CD4-positive, alpha-beta T cell treated with Interferon gamma for 1 hour (primary cell): ENCODE data around the gene ZNF599.

Experiments used
- DNase-seq: peaks from one replicate; pipeline ENCODE4 v3.0.0-alpha.2; 2020

ZNF599 gene

GRCh38 chr19:34734537-34735103 is 38.4 kb downstream of the ZNF599 start:
- DNase-seq = no peak

DNA sequence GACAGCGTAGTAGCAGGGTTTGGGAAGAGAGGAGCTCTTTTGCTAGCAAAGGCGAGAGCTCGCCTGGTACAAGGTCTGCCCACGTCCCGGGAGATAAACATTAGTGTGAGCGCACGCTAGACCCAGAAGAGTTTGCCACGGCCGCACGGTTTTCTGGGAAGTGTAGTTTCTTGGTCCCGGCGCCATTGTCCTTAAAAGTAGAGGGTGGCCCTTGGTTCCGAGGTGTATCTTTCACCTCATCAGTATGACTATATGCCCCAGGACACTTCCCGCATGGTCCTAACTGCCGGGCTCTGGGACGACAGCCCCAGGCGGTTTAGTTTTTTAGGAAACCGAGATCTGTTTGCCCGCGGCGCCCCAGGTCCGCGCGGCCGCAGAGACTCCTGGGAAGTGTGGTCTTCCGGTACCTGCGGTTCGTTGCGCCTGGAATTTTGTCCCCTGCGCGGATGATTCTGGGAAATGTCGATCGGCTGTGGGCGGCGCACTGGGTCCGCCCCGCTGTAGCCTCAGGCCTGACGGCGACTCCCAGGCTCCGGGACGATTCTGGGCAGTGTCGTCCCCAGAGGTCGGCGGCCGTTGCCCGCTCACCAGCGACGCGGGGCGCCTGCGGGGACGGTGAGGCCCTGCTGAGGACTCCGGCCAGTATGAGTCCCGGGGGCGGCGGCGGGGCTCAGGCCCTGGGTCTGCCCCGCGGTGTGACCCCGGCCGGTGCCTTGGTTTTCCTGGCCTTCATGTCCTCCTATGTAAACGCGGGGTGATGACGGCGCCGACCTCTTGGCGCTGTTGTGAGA is 39.1 kb downstream of the ZNF599 start, which contains the start of gene ZNF181:
ZNF181 (plus strand) TSS at position 498 of the 791 bp plus-strand sequence. CDS start 795 bp downstream, outside the sequence.
- peak; percentile 79 for DNase-seq

GRCh38 chr19:34733266-34733745 is 39.7 kb downstream of the ZNF599 start:
- DNase-seq = peak; percentile 68

DNA sequence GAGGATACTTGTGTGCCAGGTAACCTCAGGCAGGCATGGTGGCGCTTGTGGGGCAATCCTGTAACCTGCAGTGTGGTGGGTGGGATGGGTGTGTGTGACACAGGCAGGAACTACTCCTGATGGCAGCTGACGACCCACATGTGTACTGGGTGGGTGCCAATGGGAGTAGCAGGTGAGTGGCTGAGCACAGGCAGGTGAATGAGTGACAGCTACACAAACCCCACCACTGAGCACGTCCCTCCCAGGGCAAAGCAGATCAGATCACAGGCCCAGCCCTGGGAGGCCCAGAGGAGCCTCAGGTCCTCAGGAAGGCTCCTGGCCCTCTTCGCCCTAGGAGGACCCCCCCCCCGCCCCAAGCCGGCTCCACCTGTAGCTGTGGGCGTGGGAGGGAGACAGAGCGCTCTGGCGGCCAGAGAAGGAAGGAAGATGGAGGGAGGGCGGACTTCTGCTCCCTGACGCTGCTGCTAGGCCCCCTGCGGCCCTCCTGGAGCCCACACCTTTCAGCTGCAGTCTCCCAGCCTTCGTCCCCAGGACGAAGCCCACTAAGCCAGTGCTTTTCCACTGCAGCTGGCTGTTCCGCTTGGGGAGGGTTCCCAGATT is 40.3 kb downstream of the ZNF599 start:
- no peak for DNase-seq

- no peak for DNase-seq
Observed at GRCh38 chr19:34731964-34732363, 41.1 kb downstream of the ZNF599 start.

GRCh38 chr19:34731019-34731829 is 41.8 kb downstream of the ZNF599 start:
- no peak for DNase-seq

DNA sequence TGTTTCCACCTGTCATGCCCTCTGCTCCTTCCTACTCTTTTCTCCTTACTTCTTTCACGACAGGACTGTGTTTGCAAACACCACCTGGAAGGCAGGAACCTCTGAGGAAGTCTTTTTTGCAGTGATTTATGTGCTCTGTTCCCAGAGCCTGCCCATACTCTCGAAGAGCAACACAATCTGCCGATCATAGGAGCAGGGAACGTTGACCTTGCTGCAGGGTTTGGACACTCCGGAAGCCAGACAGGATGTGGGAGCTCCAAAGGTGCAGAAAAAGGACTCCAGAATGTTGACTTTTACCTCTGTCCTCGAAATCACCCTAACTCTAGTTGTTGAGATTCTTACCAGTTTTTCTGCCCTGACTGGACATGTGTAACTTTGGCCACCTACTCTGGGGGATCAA is 47.6 kb downstream of the ZNF599 start:
- DNase-seq = no peak

DNA sequence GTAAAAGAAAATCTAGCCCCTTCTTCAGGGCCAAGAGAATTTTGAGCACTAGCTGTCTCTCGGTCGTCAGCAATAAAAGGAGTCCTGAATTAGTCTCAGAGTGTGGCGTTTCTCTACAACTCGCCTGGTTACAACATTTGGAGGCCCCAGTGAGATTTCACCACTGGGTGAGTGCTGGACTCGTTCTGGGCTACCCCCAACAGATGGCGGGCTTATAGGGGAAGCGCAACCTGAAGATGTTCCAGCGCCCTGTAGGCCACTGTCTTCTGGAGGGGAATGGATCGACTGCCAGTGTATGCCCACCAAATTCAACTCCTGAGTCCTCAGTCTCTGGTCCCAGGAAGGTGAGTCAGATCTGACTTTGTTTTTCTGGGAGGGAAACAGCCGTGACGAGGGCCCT is 50.7 kb downstream of the ZNF599 start:
- DNase-seq = no peak

- DNase-seq = no peak
Observed at GRCh38 chr19:34715357-34715756, 57.7 kb downstream of the ZNF599 start.

GRCh38 chr19:34713262-34713637 is 59.8 kb downstream of the ZNF599 start:
- no peak for DNase-seq

- DNase-seq = peak; percentile 31
Observed at GRCh38 chr19:34712395-34713261, 60.4 kb downstream of the ZNF599 start.

DNA sequence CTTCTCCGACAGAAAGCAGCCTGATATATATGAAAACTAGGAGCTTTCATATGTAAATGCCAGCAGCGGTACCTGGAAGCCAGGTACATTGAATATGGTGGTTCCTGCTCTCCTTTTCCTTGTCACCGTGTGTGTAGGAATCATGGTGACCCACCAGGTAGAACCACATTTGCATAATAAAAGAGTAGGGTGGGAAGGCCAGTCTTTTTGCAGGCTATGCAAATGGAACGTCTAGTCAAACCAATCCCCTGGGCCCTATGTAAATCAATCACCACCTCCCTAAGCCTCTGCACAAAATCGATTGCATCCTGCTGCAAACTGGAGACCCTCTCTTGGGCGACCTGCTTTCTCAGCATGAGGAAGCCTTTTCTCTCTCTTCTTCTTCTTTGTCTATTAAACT is 61.1 kb downstream of the ZNF599 start:
- no peak for DNase-seq
